Measurements from ENCODE around the gene BRCC3.
A peak's percentile ranks its signal among the peaks of the same experiment; 100 is the strongest.

BRCC3 gene

DNA sequence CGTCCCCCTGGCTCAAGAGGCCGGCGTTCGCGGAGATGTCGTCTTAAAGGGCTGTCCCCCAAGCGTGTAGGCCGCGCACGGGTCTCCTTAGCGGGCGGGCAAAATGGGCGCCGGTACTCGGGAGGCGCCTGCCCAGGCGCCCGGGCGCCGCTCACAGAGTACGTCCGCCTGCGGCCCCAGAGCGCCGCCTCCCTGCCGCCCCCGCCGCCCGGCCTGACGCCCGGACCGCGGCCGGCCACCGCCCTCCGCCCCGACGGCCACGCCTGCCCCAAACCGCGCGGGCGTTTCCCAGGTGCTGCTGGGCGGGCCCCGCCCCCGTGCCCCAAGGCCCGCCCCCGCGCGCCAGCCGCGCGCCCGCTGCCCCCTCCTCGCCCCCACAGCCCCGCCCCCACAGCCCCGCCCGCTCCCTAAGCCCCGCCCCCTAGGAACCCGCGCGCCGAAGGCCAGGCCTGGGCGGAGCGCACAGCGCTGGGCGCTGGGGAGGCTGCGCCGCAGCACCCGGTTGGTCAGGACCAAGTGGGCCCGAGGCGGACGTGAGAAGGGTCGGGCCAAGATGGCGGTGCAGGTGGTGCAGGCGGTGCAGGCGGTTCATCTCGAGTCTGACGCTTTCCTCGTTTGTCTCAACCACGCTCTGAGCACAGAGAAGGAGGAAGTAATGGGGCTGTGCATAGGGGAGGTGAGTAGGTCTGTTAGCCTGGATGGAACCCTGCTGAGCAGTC, at the start of gene BRCC3, which contains the start of the genes CMC4 and MTCP1:
BRCC3 (plus strand) TSS at position 534 of the 719 bp plus-strand sequence; CDS start at position 554, 20 bp downstream.
CMC4 (minus strand) TSS at position 162 of the 719 bp plus-strand sequence. CDS start 7,113 bp downstream, outside the sequence.
MTCP1 (minus strand) TSS at position 162 of the 719 bp plus-strand sequence. CDS start 5,126 bp downstream, outside the sequence.
- DNase-seq, result peak; percentile 75

DNA sequence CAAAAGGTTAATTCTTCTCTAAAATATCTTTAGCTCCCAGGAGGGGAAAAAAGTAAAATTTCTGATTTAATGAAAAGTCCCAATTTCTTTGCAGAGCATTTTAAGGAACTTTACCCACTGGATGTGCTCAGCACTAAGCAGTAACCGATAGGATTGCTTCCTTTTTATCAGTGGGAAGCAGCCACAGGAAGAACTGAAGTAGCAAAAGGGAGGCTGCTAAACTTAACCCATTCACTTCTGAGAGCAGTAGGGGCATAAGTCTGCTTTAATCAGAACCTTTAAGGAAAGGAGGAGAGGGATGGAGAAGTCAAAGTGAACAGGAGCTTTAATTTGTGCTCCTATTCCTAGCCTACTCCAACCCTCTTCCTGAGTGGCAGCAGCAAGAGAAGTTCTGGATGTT, 48.7 kb upstream of the BRCC3 start, which contains the start of gene F8:
F8 (minus strand) TSS at position 139 of the 400 bp plus-strand sequence. CDS start 171 bp downstream, outside the sequence.
- no peak for DNase-seq

DNA sequence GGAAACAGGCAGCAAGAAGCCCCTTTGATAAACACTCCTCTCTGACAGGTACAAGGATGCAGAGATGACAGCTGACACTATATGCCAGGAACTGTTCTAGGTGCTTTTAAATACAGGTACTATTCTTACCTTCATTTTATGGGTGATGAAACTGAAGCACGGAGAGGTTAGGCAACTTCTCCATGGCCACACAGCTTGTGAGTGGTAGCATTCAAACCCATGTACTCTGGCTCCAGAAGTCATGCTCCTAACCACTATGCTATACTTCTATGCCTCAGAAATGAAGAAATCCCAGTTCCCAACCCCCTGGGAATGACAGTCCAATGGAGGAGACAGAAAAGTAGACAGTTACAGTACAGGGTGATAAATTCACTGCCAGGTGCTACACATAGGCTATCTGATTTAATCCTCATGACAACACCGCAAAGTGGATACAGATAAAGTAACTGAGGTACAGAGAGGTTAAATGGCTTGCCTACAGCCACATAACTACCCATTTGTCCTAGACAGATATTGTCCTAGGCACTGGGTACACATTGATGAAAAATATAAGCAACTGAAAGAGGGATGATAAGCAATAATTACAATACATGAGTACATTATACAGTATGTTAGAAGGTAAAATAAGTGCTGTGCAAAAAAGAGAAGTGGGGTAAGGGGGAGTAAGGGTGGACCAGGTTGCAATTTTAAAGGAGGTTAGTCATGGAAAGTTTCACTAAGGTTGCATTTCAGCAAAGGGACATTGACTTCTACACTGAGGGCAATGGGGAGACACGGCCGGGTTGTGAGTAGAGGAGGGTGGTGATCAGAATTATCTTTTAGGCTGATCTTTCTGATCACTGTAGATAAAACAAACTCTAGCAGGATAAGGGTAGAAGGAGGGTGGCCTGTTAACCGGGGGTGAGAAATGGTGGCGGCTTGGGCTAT, 47.1 kb upstream of the BRCC3 start:
- DNase-seq, result no peak

DNA sequence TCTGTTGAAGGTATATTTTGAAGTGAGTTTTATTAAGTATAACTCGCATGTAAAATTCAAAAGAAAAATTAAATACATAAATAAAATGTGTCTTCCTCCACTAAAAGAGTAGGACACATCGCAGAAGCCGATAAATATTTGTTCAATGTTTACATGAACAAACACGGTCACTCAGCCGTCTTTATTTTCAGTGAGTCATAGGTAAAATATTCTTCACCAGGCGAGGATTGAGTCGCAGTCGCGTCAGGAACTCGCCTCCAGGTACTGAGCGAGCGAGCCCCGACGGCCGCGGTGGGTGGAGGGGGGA, 44.9 kb upstream of the BRCC3 start:
- DNase-seq, result no peak

DNA sequence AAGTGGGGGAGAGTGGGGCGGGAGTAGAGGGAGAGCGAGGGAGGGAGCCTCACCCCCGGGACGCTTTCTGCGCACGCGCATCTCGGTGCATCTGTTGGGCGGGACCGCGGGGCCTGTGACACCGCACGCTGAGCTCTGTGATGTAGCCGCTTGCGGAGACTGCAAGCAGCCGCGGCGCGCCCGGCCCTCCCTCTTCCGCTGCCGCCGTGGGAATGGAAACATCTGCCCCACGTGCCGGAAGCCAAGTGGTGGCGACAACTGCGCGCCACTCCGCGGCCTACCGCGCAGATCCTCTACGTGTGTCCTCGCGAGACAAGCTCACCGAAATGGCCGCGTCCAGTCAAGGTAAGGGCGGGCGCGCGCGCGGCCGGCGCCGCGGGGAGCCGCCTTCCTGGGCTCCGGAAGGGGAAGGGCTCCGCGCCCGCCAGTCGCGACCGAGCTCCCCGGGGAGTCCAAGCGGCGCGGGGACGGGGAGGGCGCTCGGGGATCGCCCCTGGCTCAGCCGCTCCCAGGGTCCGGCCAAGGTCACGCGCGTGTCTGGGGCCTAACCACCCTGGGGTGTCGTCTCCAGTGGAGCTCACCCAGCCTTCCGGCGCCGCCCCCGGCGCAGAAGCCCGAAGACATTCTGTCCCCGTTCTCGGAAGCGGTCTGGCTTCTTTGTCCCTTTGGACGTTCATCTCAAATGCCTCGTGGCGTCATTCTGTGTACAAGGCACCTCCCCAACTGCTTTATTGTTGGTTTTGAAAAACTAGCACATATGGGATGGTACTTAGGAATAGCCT, 44.4 kb upstream of the BRCC3 start, which contains the start of gene FUNDC2:
FUNDC2 (plus strand) TSS at position 118 of the 782 bp plus-strand sequence; CDS start at position 213, 95 bp downstream.
- DNase-seq, result peak; percentile 71

DNA sequence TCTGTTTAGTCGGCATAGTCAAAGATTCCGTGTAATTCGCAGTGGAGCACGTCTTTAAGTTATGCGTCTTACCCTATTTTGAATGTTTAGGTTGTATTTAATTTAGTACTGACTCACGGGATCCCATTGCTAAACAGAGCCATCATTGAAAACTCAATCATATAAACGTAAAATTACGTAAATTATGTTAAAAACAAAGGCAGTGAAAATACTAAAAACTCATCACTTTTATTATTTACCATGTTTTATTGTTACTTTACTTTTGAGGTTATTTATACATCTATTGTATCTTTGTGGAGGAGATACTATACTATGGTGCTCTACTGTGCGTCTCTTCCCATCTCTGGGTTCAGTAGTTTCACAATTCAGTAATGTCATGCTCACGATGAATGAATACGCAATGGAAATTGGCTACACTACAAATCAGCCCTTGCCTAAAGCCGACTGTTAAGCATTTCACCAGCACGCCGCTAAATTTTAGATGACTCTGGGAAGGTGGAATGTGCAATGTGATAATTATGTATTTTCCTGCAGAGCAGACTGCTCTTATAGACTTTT, 43.7 kb upstream of the BRCC3 start:
- DNase-seq, result peak; percentile 41

DNA sequence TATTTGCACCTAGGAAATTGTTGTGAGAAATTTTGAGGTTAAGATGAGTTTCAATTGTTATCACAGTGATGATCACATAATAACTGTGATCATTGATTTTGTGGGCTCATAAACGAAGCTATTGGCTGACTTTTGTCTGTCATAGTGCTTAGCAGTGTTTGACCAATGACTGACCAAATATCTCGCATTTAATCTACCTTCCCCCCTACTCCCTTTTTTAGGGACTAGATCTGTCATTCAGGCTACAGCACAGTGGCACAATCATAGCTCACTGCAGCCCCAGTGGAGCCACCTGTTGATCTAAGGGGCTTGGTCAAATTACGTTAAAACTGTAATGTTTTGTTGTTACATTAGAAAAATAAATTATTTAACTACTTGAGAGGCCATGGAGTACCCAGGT, 43.2 kb upstream of the BRCC3 start:
- DNase-seq, result no peak

DNA sequence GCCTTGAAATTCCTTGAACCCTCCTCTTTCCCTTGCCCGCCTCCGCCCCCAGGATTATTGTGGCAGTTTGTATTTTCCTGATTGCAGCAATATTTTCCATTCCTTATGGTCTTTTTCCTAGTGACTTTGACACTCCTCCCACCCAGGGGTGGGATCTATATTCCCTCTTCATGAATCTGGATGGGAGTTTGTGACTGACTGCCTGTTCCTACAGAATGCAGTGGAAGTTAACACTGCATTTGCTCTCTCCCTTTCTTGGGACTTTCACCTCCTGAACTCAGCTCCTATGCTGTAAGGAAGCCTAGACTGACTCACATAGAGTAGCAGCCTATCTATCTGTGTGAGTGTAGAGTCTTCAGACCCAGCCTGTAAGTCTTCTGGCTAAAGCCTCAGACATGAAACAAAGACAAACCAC, 42.4 kb upstream of the BRCC3 start:
- DNase-seq, result no peak

DNA sequence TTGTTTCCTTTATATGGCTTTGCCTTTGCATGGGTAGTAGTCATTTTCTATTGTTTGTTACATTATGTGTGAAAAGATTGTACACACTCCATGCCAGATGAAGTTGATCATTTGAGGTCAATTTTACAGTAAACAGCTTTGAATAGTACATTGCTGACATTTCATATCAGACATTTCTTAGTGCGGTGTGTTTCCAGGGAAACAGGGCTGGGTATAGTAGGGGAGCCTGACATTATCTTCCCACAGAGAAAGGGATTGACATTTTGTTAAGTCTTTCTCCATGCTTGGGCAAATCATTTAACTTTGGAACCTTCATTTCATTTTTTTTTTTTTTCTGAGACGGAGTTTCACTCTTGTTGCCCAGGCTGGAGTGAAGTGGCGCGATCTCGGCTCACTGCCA, 39.7 kb upstream of the BRCC3 start:
- no peak for DNase-seq

DNA sequence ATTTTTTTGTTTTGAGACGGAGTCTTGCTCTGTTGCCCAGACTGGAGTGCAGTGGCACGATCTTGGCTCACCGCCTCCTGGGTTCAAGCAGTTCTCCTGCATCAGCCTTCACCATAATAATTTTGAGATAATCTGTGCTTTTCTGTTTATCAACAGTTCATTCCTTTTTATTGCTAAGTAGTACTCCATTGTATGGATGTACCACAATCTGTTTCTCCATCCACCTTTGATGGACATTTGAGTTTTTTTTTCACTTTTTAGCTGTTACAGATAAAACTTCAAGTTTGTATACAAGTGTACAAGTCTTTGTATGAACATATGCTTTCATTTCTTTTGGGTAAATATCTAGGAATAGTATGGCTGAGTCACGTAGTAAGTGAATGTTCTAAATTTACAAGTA, 35.6 kb upstream of the BRCC3 start:
- DNase-seq, result no peak

DNA sequence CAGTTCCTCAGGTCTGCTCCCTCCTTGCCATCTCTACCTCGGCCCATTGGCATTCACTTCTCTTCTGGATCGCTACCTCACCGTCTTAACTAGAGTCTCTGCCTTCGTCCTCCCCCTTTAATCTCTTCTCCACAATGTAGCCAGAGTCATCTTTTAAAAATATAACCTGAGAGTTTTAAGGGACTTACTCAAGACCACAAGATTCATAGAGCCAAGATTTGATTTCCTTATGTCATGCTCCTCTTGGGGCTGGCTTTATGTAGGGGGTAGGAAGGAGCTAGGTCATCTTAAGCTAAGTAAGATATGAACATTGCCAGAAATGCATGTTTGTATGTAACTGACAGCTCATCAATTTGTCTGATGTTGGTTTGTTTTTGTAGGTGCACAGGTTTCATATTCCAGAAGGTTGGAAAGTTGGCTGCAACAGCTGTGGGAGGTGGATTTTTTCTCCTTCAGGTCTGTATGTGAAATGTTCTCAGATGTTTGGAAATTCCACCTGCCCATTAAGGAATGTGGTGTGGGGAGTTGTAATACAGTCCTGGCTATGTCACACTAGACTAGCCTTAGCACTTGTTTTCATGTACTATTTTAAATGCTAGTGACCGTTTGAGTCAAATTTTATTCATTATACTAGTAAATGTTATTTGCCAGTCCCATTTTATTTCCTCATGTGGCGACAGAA, 25.0 kb upstream of the BRCC3 start:
- no peak for DNase-seq

DNA sequence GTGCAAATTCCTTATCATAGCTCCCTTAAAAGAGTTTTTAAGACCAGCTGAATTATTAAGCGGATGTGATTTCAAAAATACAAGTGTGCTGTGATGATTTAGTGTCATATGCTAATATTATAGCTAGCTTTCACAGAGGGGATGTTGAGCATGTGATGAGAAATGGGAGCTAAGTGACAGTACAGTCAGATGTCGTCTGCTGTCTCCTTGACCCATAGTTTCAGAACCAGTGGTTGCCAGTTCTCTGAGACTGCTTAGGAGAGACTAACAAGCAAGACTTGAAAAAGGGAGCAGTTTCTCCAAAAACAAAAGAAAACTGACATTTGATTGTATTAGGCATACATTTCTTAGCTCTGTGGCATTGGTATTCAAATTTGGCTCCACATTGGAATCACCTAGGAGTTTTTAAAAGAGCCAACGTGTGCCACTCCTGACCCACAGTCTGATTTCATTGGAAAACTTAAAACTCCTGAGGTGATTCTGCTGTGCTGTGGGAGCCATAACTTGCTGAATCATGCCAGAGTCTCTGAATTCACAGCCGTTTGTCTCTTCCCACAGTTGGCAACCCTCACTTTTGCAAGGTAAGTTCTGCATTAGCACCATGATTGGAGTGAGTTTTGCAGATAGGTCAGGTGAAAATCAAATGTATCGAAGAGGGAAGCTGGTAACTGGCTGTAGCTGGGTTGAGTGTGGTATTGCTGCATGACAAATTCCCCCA, 24.3 kb upstream of the BRCC3 start:
- no peak for DNase-seq

DNA sequence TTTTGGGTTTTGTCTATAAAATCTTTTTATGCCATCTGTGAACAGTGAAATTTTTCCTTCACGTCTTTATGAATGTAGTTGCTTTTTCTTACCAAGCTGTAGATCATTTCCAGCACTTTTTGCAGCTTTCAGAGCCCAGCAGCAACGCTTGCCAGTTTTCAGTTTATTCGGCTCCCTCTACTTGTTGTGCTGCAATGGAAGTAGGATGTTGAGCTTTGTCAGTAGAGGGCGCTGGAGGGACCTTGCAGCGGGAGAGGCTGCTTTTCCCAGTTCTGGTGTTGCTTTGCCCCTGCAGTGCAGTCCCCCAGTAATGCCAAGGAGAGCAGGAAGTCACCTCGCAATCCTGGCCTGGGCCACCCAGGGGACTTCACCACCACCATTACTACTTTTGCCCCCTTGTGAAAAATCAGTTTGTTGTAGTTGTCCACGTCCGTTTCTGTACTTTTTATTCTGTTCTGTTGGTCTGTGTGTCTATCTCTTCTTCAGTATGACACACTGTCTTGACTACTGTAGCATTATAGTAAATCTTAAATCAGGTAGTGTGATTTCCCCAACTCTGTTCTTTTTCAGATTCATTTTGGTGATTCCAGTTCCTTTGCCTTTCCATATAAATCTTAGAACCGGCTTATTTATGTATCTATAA, 22.2 kb upstream of the BRCC3 start:
- peak; percentile 8 for DNase-seq

DNA sequence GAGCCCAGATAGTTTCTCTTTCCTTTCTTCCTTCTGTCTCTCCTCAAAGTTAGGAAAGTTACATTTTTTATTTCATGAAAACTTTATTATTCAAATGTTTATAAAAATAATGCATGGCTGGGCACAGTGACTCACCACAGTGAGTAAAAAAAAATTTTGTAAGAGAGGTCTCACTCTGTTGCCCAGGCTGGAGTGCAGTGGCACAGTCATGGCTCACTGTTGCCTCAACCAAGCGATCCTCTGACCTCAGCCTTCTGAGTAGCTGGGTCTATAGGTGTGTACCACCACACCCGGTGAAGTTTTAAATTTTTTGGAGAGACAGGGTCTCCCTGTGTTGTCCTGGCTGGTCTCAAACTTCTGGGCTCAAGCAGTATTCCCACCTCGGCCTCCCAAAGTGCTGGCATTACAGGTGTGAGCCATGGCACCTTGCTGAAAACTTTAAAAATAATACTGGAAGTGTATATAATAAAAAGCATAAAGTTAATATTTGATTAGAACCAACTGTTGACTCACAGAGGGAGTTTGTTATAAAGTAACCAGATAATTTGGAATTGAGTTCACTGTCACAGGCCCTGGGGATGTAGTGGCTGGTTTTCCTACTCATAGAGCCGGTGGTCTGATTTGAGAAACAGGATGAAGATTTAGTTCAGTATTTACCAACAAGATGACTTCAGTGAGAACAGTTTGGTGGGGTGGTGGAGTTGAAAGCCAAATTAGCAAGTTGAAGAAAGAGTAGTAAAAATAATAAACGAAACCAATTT, 18.4 kb upstream of the BRCC3 start:
- no peak for DNase-seq

DNA sequence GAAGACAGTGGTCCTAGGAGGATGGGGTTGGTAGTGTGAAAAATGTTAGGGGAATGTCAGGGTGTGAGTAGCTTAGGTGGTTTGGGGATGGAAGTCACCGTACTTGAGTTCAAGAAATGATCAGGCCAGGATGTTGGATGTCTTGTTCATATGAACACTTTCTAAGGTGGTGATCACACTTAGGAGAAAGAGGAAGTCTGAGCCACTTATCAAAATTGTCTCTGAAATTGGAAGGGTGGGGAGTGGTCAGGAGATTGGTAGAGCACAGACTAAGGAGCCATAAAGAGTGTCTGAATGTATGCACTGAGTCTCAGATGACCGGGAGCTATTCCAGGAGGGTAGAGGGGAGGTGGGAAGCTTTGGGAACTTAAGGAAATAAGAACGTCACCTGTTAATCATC, 17.7 kb upstream of the BRCC3 start:
- no peak for DNase-seq

DNA sequence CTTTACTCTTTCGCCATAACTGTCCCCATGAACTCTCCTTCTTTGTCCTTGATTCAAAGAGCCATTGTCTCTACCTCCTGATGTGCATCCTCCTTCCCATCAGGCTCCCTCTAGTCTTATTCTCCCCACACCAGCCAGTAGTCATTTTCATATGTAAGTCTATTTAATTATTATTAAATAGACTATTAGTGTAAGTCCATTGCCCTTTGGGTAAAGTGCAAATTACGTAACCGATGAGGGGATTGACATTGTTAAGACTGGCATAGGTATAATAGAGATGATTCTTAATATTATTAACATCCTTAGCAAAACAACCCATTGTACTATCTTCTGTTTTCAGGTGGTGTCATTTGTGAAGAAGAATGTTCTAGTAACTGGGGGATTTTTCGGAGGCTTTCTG, 17.1 kb upstream of the BRCC3 start:
- no peak for DNase-seq

DNA sequence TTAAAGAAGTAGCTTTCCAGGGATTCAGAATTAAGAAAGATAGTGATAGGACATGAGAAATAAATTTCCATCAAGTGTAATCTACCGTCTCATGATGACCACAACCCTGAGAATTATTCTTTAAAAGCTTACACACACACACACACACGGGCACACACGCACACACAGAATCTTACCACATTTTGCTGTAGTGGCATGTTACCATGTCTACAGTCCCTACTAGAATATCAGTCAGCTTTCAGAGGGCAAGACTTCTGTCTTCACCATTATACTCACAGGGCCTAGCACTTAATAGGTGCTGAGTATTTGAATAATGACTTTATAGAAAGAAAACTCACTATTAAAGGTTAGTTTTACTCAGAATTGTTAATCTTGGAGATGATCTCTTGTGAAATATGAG, 15.8 kb upstream of the BRCC3 start:
- DNase-seq, result no peak

DNA sequence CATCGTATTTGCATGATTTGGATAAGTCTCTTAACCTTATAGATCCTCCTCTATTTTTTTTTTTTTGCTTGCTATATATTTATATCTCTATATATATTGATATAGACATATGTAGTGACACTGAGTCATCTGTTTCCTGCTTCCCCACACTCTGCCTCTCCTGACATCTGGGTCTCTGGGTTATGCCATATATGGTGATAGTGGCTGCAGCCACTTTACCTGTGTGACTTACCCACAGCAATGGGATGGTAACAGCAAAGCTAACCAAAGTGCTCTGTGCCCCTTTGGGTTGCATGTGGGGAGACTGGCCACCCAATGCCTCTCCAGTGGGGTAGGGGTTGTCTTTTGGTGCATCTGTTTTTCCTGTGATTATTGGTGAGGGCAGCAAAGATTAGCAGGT, 14.8 kb upstream of the BRCC3 start:
- no peak for DNase-seq

DNA sequence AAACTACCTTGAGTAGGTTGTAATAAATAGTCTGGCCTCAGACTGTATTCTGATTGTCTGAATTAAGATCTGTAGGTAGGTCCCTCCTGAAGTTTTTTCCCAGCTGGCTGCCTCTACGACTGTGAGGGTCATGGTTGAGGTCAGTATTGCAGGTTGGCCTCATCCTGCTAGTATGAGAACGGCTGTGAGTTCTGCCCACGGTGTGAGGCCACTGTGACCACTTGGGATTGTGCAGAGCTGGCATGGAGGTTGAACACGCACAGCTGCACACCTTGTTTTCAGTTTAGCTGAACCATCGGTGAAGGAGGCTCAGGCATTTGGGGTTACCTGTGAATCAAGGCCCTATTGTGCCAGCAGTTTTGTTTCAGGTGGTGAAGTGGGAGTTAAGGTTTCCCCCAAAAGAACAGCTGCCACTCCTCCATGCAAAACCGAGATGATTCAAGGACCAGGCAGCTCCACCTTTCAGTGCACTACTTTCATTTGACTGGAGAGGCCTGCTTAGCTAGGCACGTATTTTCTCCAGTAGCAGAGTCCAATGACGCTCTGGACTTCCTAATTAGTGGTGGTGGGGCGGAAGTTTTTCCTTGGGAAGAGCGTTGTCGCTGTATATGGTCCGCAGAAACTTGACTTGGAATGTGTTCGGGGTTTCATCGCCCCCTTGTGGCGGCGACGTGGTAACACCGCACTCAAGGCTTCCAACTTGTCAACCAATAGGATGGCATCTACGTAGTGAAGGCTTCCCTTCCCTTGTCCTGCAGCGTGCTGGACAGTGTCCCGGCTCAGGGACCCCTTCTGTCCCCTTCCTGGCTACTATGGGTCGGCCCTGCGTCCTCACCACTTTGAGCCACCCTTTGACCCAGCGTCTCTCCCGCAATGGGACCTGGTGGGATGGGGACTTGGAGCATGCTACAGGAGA, 14.2 kb upstream of the BRCC3 start:
- DNase-seq, result peak; percentile 52

All from NCI-H748 treated with DMSO at 0.1 percent for 48 hours (cell line).